Measurements from ENCODE around the gene LILRA2.

DNA sequence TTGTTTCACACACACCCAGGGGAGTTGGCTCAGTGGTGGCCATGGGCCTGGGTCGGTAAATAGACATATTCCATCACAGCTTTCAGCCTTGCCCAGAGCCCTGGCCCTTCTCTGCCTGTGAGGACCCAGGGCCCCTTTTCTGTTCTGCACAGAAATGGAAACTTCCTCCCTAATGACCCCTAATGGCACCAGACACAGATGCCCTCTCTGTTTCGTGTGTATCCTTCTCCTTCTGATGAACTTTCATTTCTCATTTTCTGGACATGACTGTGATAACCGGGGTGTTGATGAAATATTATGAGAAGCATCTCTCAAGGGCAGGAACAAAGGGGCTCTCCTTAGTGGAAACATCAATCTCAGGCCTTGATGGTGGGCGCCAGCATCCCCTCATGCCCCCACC is 32.6 kb downstream of the LILRA2 start:
- TF ChIP-seq, protein P1, sequence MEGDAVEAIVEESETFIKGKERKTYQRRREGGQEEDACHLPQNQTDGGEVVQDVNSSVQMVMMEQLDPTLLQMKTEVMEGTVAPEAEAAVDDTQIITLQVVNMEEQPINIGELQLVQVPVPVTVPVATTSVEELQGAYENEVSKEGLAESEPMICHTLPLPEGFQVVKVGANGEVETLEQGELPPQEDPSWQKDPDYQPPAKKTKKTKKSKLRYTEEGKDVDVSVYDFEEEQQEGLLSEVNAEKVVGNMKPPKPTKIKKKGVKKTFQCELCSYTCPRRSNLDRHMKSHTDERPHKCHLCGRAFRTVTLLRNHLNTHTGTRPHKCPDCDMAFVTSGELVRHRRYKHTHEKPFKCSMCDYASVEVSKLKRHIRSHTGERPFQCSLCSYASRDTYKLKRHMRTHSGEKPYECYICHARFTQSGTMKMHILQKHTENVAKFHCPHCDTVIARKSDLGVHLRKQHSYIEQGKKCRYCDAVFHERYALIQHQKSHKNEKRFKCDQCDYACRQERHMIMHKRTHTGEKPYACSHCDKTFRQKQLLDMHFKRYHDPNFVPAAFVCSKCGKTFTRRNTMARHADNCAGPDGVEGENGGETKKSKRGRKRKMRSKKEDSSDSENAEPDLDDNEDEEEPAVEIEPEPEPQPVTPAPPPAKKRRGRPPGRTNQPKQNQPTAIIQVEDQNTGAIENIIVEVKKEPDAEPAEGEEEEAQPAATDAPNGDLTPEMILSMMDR (IDR thresholded peaks at IDR 0.05; ENCODE audit: low read length), result no peak
- no peak for TF ChIP-seq EZH2 (IDR thresholded peaks at IDR 0.05; ENCODE audit: borderline replicate concordance, low read length)

Data from OCI-LY1 (cell line).